ENCODE measurements around the gene FLT1. TPM values are rescaled to one million over a fixed set of nuclear protein-coding genes. Genes with fewer than 3 reads are reported as not detected.

Gene FLT1
- 17.3 TPM for total RNA-seq

GRCh38 chr13:28494778-28495537 is at the start of gene FLT1:
Gene FLT1 (minus strand): TSS chr13:28495128. CDS start chr13:28494843, 285 bp downstream.

Other genes with a start within 250 kb of the FLT1 start
- 65.7 TPM for gene POMP, start 164.0 kb upstream of the FLT1 start, total RNA-seq
- 5.1 TPM for gene SLC46A3, start 223.8 kb upstream of the FLT1 start, total RNA-seq

Data from diencephalon (tissue), 1 donor.